Measurements from ENCODE around the gene SORCS2.

DNA sequence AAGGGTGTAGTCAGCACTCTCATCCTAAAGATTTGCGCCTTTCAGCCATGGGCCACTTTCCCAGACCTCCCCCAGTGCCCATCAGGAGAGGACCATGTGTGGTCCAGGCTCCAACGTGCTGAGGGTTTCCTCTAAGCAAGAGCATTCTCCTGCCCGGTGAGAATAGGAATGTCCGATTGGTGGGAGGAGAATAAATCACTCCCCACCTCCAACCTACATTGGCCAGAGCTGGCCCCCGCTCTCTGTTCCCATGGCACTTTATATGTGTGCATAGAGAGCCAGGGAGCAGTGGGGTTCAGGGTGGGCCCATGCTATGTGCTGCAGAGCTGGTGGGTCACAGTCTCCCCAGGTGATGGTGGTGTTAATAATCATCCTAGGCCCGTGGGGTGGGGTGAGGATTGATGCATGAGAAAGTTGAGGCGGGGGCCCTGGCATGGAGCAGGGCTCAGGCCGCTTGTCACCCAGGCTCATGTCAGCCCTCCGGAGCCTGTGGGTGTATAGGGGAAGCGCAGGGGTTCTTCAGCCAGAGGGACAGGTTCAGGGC lies 6.8 kb upstream of the SORCS2 start:
- TF ChIP-seq, protein P1, sequence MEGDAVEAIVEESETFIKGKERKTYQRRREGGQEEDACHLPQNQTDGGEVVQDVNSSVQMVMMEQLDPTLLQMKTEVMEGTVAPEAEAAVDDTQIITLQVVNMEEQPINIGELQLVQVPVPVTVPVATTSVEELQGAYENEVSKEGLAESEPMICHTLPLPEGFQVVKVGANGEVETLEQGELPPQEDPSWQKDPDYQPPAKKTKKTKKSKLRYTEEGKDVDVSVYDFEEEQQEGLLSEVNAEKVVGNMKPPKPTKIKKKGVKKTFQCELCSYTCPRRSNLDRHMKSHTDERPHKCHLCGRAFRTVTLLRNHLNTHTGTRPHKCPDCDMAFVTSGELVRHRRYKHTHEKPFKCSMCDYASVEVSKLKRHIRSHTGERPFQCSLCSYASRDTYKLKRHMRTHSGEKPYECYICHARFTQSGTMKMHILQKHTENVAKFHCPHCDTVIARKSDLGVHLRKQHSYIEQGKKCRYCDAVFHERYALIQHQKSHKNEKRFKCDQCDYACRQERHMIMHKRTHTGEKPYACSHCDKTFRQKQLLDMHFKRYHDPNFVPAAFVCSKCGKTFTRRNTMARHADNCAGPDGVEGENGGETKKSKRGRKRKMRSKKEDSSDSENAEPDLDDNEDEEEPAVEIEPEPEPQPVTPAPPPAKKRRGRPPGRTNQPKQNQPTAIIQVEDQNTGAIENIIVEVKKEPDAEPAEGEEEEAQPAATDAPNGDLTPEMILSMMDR (conservative IDR thresholded peaks at IDR 0.05; ENCODE audit: low read depth, low read length) = no peak
- TF ChIP-seq, protein P2, sequence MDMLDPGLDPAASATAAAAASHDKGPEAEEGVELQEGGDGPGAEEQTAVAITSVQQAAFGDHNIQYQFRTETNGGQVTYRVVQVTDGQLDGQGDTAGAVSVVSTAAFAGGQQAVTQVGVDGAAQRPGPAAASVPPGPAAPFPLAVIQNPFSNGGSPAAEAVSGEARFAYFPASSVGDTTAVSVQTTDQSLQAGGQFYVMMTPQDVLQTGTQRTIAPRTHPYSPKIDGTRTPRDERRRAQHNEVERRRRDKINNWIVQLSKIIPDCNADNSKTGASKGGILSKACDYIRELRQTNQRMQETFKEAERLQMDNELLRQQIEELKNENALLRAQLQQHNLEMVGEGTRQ (IDR thresholded peaks at IDR 0.05; ENCODE audit: low read depth, low read length) = no peak
- TF ChIP-seq POLR2A (IDR thresholded peaks at IDR 0.05; ENCODE audit: low read depth, low read length) = no peak
